ENCODE results near the gene ASTN2. TPM values are rescaled to one million over a fixed set of nuclear protein-coding genes. Genes with fewer than 3 reads are reported as not detected.
A peak's percentile ranks its signal among the peaks of the same experiment; 100 is the strongest.

ASTN2 gene
- total and polyA plus RNA-seq, 9 of the 15 experiments (the other 6 are each of a cell fraction or from before 2014, with no cell fraction given) = 0.56 to 3.5 (median 1.9) TPM

GRCh38 chr9:116394894-116395698 is 1019.8 kb downstream of the ASTN2 start (continued):
- no peak for TF ChIP-seq YY1 (IDR thresholded peaks at IDR 0.05; ENCODE audit: borderline replicate concordance in 1 of 3, control insufficient read depth in 1 of 3, extremely low read depth in 1 of 3, insufficient read depth in 3 of 3, insufficient read length in 1 of 3, insufficient replicate concordance in 2 of 3, low read depth in 1 of 3, low read length in 2 of 3)
- TF ChIP-seq SMARCE1 (IDR thresholded peaks at IDR 0.05) = peak; percentile 76; the same call in 1 of the 2 replicates
- TF ChIP-seq HEY1 (CRISPR knock-in tag; IDR thresholded peaks at IDR 0.05; ENCODE audit: borderline replicate concordance) = no peak
- peak; percentile 60; the same call in 1 of the 2 replicates for TF ChIP-seq SMARCC2 (IDR thresholded peaks at IDR 0.05; ENCODE audit: low read depth)
- TF ChIP-seq MTA2 (IDR thresholded peaks at IDR 0.05; ENCODE audit: low read depth) = peak; percentile 47; the same call in 1 of the 2 replicates
- peak; percentile 74 for TF ChIP-seq BRD9 (IDR thresholded peaks at IDR 0.05; ENCODE audit: low read depth, partially characterized antibody)
- TF ChIP-seq HDAC3 (IDR thresholded peaks at IDR 0.05; ENCODE audit: borderline replicate concordance, partially characterized antibody) = peak; percentile 55
- TF ChIP-seq, protein P1, sequence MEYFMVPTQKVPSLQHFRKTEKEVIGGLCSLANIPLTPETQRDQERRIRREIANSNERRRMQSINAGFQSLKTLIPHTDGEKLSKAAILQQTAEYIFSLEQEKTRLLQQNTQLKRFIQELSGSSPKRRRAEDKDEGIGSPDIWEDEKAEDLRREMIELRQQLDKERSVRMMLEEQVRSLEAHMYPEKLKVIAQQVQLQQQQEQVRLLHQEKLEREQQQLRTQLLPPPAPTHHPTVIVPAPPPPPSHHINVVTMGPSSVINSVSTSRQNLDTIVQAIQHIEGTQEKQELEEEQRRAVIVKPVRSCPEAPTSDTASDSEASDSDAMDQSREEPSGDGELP (CRISPR knock-in tag; IDR thresholded peaks at IDR 0.05; ENCODE audit: borderline replicate concordance) = no peak
- TF ChIP-seq ZNF143 (CRISPR knock-in tag; IDR thresholded peaks at IDR 0.05) = no peak
- TF ChIP-seq XRCC4 (IDR thresholded peaks at IDR 0.05; ENCODE audit: extremely low read depth, insufficient read depth, insufficient read length) = no peak
- peak; percentile 86 to 89 for TF ChIP-seq NRF1 (conservative IDR thresholded peaks at IDR 0.05 in 1 of 2, IDR thresholded peaks at IDR 0.05 in 1 of 2)
- TF ChIP-seq SOX6 (IDR thresholded peaks at IDR 0.05) = peak; percentile 93
- TF ChIP-seq HDAC6 (IDR thresholded peaks at IDR 0.05; ENCODE audit: low read depth, low read length) = no peak
- no peak for TF ChIP-seq ZBTB33 (CRISPR knock-in tag; IDR thresholded peaks at IDR 0.05)
- peak; percentile 76 for TF ChIP-seq PTTG1 (tag; IDR thresholded peaks at IDR 0.05; ENCODE audit: low read depth)
- no peak for TF ChIP-seq GTF2F1 (IDR thresholded peaks at IDR 0.05; ENCODE audit: low read depth, low read length)
- TF ChIP-seq CBX2 (IDR thresholded peaks at IDR 0.05; ENCODE audit: insufficient read depth, low read length, poor library complexity, severe bottlenecking) = no peak
- TF ChIP-seq, protein P2, sequence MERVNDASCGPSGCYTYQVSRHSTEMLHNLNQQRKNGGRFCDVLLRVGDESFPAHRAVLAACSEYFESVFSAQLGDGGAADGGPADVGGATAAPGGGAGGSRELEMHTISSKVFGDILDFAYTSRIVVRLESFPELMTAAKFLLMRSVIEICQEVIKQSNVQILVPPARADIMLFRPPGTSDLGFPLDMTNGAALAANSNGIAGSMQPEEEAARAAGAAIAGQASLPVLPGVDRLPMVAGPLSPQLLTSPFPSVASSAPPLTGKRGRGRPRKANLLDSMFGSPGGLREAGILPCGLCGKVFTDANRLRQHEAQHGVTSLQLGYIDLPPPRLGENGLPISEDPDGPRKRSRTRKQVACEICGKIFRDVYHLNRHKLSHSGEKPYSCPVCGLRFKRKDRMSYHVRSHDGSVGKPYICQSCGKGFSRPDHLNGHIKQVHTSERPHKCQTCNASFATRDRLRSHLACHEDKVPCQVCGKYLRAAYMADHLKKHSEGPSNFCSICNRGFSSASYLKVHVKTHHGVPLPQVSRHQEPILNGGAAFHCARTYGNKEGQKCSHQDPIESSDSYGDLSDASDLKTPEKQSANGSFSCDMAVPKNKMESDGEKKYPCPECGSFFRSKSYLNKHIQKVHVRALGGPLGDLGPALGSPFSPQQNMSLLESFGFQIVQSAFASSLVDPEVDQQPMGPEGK (CRISPR knock-in tag; IDR thresholded peaks at IDR 0.05; ENCODE audit: borderline replicate concordance) = no peak
- TF ChIP-seq ARID1B (IDR thresholded peaks at IDR 0.05) = peak; percentile 92
- no peak; the same call in 1 of the 2 replicates for TF ChIP-seq PHB2 (IDR thresholded peaks at IDR 0.05; ENCODE audit: low read depth)
- TF ChIP-seq BRCA1 (IDR thresholded peaks at IDR 0.05) = no peak
- TF ChIP-seq BRCA1 (CRISPR knock-in tag; IDR thresholded peaks at IDR 0.05) = no peak
- no peak for TF ChIP-seq SP2 (IDR thresholded peaks at IDR 0.05; ENCODE audit: extremely low read depth, low read depth, low read length, poor library complexity, severe bottlenecking)

Measured in K562 (cell line).